K562 (cell line): Measurements from ENCODE around the gene TNIK. TPM values are rescaled to one million over a fixed set of nuclear protein-coding genes. Genes with fewer than 3 reads are reported as not detected.

Experiments used
- ARNT ChIP-seq, 2 experiments: fragments of 450-650 bp; IDR thresholded peaks; 2 replicates each; pipeline ENCODE4 v1.6.1; 2016; ENCODE audit warnings: mild to moderate bottlenecking in 1 of 2
- MYNN ChIP-seq, 2 experiments: sonication (generic); formaldehyde crosslinking in 1 of 2; IDR thresholded peaks; 2 replicates each; pipeline versions ENCODE4 v1.5.0 to v1.6.1; 2016 to 2020; ENCODE audit warnings: antibody characterized with exemption in 1 of 2, missing genetic modification reagents in 1 of 2
- NFXL1 ChIP-seq: fragments of 450-650 bp; formaldehyde crosslinking; IDR thresholded peaks from 2 replicates; pipeline ENCODE4 v1.4.0; 2021; ENCODE audit warnings: mild to moderate bottlenecking
- TGIF2 ChIP-seq: sonication (generic); formaldehyde crosslinking; IDR thresholded peaks from 2 replicates; pipeline ENCODE4 v1.8.1; 2022; ENCODE audit warnings: mild to moderate bottlenecking, missing genetic modification reagents, moderate library complexity
- ZNF551 ChIP-seq: fragments of 250-450 bp; sonication (Bioruptor Pico); IDR thresholded peaks from 2 replicates; pipeline ENCODE4 v1.5.0; 2021; ENCODE audit warnings: mild to moderate bottlenecking, moderate library complexity
- polyA plus RNA-seq, 8 experiments: library from polyadenylated mRNA; depleted of rRNA in 4 of 8; stranded (reverse) in 5 of 8; unstranded in 3 of 8; fragments of >200 nt; fragmentation: Nextera tagmentation in 2 of 8; fragmentation: Illumina TruSeq in 1 of 8; extraction: Ambion mirVana in 2 of 8; extraction: Trizol in 1 of 8; gene quantifications; 2 replicates each; pipeline versions ENCODE4 v1.2.1 to v1.2.3, GENCODE V29; 2011 to 2014; ENCODE audit warnings: inconsistent platforms in 1 of 8, missing spikeins in 1 of 8
- total RNA-seq, 7 experiments: library from RNA; depleted of rRNA in 6 of 7; stranded (reverse); fragments of >200 nt in 6 of 7; fragmentation: Illumina TruSeq in 2 of 7; extraction: Trizol in 2 of 7; gene quantifications; 2 replicates each; pipeline versions ENCODE4 v1.2.1 to v1.2.3, GENCODE V29; 2011 to 2021; ENCODE audit warnings: low replicate concordance in 1 of 7
- TF ChIP-seq, protein P1 (sequence below): IDR thresholded peaks from 2 replicates; pipeline ENCODE4 v1.6.1; 2011; ENCODE audit warnings: borderline replicate concordance, low read depth, mild to moderate bottlenecking, moderate library complexity, low read length; ENCODE audit not compliant: insufficient read depth, poor library complexity, severe bottlenecking
- TF ChIP-seq, protein P2 (sequence below), 2 experiments: fragments of 450-650 bp in 1 of 2; sonication (generic) in 1 of 2; formaldehyde crosslinking; conservative IDR thresholded peaks; 2 replicates each; pipeline versions ENCODE4 v1.4.0 to v1.8.1; 2020 to 2022; ENCODE audit warnings: mild to moderate bottlenecking in 1 of 2, missing genetic modification reagents in 1 of 2
- TF ChIP-seq, protein P3 (sequence below): fragments of 450-650 bp; IDR thresholded peaks from 2 replicates; pipeline ENCODE4 v1.6.1; 2016; ENCODE audit warnings: missing biosample characterization, missing genetic modification characterization
- TF ChIP-seq, protein P4 (sequence below): fragments of 250-450 bp; sonication (Bioruptor Pico); IDR thresholded peaks from 2 replicates; pipeline ENCODE4 v1.9.0; 2021; ENCODE audit warnings: mild to moderate bottlenecking
- TF ChIP-seq, protein P5 (sequence below): fragments of 200-800 bp; sonication (Bioruptor generic); IDR thresholded peaks from 2 replicates; pipeline ENCODE4 v1.6.1; 2017; ENCODE audit warnings: missing genetic modification characterization, missing compliant biosample characterization

The TNIK gene
- total and polyA plus RNA-seq, 9 of the 15 experiments (the other 6 are each of a cell fraction or from before 2014, with no cell fraction given): 6.6 to 39.0 (median 24.7) TPM

DNA sequence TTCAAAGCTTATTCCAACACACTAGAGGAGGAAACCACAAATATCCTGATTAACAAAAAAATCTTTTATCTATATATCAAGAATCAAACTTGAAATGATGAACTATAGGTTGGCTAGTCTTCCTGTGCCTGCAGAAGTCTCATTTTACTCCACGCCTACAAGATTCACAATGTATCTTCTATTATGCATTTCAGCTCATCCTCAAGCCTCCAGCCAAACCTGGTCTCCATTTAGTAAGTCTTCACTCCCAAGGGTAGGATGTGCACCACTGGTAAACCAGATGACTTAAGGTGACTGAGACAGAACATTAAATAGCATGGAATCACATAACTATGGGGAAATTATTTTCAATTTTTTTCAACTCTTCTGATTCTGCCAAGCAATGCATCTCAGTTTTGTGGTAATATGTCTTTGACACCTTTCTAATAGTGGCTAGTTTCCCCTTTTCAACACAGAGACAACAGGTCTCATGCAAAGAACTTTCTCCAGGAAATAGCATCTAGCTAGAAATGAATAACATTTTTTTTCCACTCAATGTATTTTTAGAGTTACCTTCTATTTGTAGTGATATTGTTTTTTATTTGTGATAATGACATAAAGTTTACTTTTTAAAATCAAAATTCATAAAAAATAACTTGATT, 166.9 kb downstream of the TNIK start (continued):
- TF ChIP-seq, protein P1, sequence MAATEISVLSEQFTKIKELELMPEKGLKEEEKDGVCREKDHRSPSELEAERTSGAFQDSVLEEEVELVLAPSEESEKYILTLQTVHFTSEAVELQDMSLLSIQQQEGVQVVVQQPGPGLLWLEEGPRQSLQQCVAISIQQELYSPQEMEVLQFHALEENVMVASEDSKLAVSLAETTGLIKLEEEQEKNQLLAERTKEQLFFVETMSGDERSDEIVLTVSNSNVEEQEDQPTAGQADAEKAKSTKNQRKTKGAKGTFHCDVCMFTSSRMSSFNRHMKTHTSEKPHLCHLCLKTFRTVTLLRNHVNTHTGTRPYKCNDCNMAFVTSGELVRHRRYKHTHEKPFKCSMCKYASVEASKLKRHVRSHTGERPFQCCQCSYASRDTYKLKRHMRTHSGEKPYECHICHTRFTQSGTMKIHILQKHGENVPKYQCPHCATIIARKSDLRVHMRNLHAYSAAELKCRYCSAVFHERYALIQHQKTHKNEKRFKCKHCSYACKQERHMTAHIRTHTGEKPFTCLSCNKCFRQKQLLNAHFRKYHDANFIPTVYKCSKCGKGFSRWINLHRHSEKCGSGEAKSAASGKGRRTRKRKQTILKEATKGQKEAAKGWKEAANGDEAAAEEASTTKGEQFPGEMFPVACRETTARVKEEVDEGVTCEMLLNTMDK: no peak
- TF ChIP-seq, protein P2, sequence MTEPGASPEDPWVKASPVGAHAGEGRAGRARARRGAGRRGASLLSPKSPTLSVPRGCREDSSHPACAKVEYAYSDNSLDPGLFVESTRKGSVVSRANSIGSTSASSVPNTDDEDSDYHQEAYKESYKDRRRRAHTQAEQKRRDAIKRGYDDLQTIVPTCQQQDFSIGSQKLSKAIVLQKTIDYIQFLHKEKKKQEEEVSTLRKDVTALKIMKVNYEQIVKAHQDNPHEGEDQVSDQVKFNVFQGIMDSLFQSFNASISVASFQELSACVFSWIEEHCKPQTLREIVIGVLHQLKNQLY (CRISPR knock-in tag; conservative IDR thresholded peaks at IDR 0.05): no peak
- TF ChIP-seq, protein P3, sequence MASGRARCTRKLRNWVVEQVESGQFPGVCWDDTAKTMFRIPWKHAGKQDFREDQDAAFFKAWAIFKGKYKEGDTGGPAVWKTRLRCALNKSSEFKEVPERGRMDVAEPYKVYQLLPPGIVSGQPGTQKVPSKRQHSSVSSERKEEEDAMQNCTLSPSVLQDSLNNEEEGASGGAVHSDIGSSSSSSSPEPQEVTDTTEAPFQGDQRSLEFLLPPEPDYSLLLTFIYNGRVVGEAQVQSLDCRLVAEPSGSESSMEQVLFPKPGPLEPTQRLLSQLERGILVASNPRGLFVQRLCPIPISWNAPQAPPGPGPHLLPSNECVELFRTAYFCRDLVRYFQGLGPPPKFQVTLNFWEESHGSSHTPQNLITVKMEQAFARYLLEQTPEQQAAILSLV: no peak
- TF ChIP-seq, protein P4, sequence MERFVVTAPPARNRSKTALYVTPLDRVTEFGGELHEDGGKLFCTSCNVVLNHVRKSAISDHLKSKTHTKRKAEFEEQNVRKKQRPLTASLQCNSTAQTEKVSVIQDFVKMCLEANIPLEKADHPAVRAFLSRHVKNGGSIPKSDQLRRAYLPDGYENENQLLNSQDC (CRISPR knock-in tag): no peak
- TF ChIP-seq ZNF551 (CRISPR knock-in tag) (no peak), ARNT (IDR thresholded peaks at IDR 0.05) (no peak), MYNN (IDR thresholded peaks at IDR 0.05) (no peak), MYNN (CRISPR knock-in tag; IDR thresholded peaks at IDR 0.05) (no peak), TGIF2 (CRISPR knock-in tag) (no peak), NFXL1 (no peak)
- TF ChIP-seq, protein P5, sequence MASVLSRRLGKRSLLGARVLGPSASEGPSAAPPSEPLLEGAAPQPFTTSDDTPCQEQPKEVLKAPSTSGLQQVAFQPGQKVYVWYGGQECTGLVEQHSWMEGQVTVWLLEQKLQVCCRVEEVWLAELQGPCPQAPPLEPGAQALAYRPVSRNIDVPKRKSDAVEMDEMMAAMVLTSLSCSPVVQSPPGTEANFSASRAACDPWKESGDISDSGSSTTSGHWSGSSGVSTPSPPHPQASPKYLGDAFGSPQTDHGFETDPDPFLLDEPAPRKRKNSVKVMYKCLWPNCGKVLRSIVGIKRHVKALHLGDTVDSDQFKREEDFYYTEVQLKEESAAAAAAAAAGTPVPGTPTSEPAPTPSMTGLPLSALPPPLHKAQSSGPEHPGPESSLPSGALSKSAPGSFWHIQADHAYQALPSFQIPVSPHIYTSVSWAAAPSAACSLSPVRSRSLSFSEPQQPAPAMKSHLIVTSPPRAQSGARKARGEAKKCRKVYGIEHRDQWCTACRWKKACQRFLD (CRISPR knock-in tag): no peak
